Adrenal gland (tissue), 12 donors: ENCODE results near the gene HES4. TPM values are rescaled to one million over a fixed set of nuclear protein-coding genes. Genes with fewer than 3 reads are reported as not detected.

Experiments
- DNase-seq, 7 donors: peaks; one replicate each; pipeline ENCODE4 v3.0.0-alpha.2; 2019 to 2020
- H3K27ac ChIP-seq, 5 donors: fragments of 200-600 bp; sonication (generic) in 4 of 5; 1 replicate in 3 of 5; 2 replicates in 2 of 5; pipeline versions ENCODE4 v1.5.1 to v1.8.0; 2016 to 2020; ENCODE audit warnings: mild to moderate bottlenecking in 1 of 5
- H3K27me3 ChIP-seq: fragments of 200-600 bp; 2 replicates; pipeline ENCODE4 v1.8.0; 2021
- H3K36me3 ChIP-seq, 2 donors: fragments of 200-600 bp; replicated peaks in 1 of 2; 1 replicate in 1 of 2; 2 replicates in 1 of 2; pipeline versions ENCODE4 v1.5.1 to v1.8.0; 2018 to 2022
- H3K4me1 ChIP-seq, 2 donors: fragments of 200-600 bp; replicated peaks in 1 of 2; 1 replicate in 1 of 2; 2 replicates in 1 of 2; pipeline versions ENCODE4 v1.5.1 to v1.8.0; 2018 to 2021
- H3K4me3 ChIP-seq, 4 donors: fragments of 200-600 bp; sonication (generic) in 3 of 4; one replicate each; pipeline ENCODE4 v1.5.1; 2016 to 2018
- H3K9me3 ChIP-seq, 3 donors: fragments of 200-600 bp; sonication (generic) in 1 of 3; replicated peaks in 1 of 3; 1 replicate in 2 of 3; 2 replicates in 1 of 3; pipeline versions ENCODE4 v1.5.1 to v1.8.0; 2016 to 2021
- CTCF ChIP-seq, 6 experiments: fragments of 450-650 bp in 4 of 6; fragments of 200-600 bp in 2 of 6; sonication (generic) in 1 of 6; IDR thresholded peaks; 1 replicate in 5 of 6; 2 replicates in 1 of 6; pipeline versions ENCODE4 v1.5.1 to v1.8.0; 2016 to 2021; ENCODE audit warnings: antibody characterized with exemption in 6 of 6, mild to moderate bottlenecking in 2 of 6, moderate library complexity in 1 of 6
- POLR2A ChIP-seq, 2 donors: fragments of 450-650 bp; IDR thresholded peaks; one replicate each; pipeline ENCODE4 v1.6.1; 2017; ENCODE audit warnings: antibody characterized with exemption in 2 of 2, mild to moderate bottlenecking in 2 of 2, moderate library complexity in 1 of 2
- WGBS, 4 donors: extraction: QIAGEN DNeasy Blood & Tissue Kit in 2 of 4; methylation state at CpG; one replicate each; pipeline versions ENCODE4 v1.1.5 to v1.1.7; 2013 to 2017; 5-methylcytosine and 5-hydroxymethylcytosine counted together
- intact Hi-C, 2 donors: fragments of 100-400 bp; cut with DNase I; formaldehyde crosslinking; loops; one replicate each; pipeline versions ENCODE4 v1.14.1 to v1.15.0; 2022 to 2023
- polyA plus RNA-seq, 3 donors: library from polyadenylated mRNA; stranded (reverse); fragments of 200-250 nt in 2 of 3; fragments of 350-450 nt in 1 of 3; fragmentation: Illumina TruSeq in 1 of 3; extraction: RNeasy Lipid Tissue Mini Kit (QIAGEN cat#74804) in 1 of 3; gene quantifications; one replicate each; pipeline ENCODE4 v1.2.3, GENCODE V29; 2013 to 2014
- total RNA-seq, 9 donors: library from RNA; depleted of rRNA in 4 of 9; stranded (reverse); fragments of >200 nt in 4 of 9; fragments of 120-200 nt in 1 of 9; fragmentation: NEBNext Ultra II Directional in 1 of 9; extraction: Animal tissue kit (Norgen Biotek cat#: 25700) in 1 of 9; gene quantifications; one replicate each; pipeline versions ENCODE4 v1.1.0 to v1.2.4, GENCODE V29; 2013 to 2023
- donor health status: healthy with polysubstance abuse.
- donor health status: Bipolar disorder and iron deficiency.
- donor health status: DM: yes; HTN: yes; CAD: no.
- donor health status: DM: no; HTN: no; CAD: no.
- donor health status: DM: no; HTN: no; CAD: no.
- donor health status: DM: yes; HTN: yes; CAD: no.

HES4 gene
- total and polyA plus RNA-seq, 12 donors: 3.1 to 29.8 (median 6.4) TPM; not detected in 1

GRCh38 chr1:959731-960362 is 40.0 kb downstream of the HES4 start:
- no peak for TF ChIP-seq POLR2A (IDR thresholded peaks at IDR 0.05)
- no peak for TF ChIP-seq CTCF (IDR thresholded peaks at IDR 0.05)
- Histone ChIP-seq H3K4me3 (peak overlapping the region in 2 of 4 donors; percentile 34 to 99), H3K4me1 (peaks cover 17 to 20% of the 10 kb centered on the region in 2 donors), H3K27me3 (no peaks in the 10 kb centered on the region), H3K36me3 (peaks cover 0 to 21% of the 10 kb centered on the region in 2 donors), H3K9me3 (no peaks in the 10 kb centered on the region), H3K27ac (peak overlapping the region in 1 of 5 donors; percentile 45)
- intact Hi-C loops: no loop called here
- no peak for DNase-seq
- WGBS, 4 donors: 21 to 24% (median 24%) methylated on average over 19 to 57 of the region's 57 CpGs; no CpG with 5 or more reads in 1 of the 4 donors

- H3K4me1 ChIP-seq: peaks cover 17 to 20% of the 10 kb centered on the region in 2 donors
- no peak for TF ChIP-seq CTCF (IDR thresholded peaks at IDR 0.05)
- no peak for TF ChIP-seq POLR2A (IDR thresholded peaks at IDR 0.05)
- intact Hi-C loops: no loop called here
- no peaks in the 10 kb centered on the region for H3K27me3 ChIP-seq
- H3K36me3 ChIP-seq: peaks cover 0 to 29% of the 10 kb centered on the region in 2 donors
- peak; percentile 88 to 96 (median 93) for DNase-seq
- H3K4me3 ChIP-seq: peak within 1 kb of the TSS; percentile 19 to 99 (median 92)
- peak within 1 kb of the TSS in 2 of 5 donors; percentile 48 to 61 for H3K27ac ChIP-seq
- WGBS, 4 donors: 2 to 6% (median 4%) methylated on average over 22 to 101 of the region's 101 CpGs
- no peaks in the 10 kb centered on the region for H3K9me3 ChIP-seq
Observed at GRCh38 chr1:958823-959730, 40.8 kb downstream of the HES4 start, which contains the start of gene NOC2L. Gene NOC2L (minus strand): TSS chr1:959256. CDS start chr1:959240, 16 bp downstream.

GRCh38 chr1:956636-957035 is 43.3 kb downstream of the HES4 start:
- H3K4me1 ChIP-seq: peaks cover 17 to 20% of the 10 kb centered on the region in 2 donors

More at GRCh38 chr1:956636-957035, 43.3 kb downstream of the HES4 start:
- Histone ChIP-seq H3K4me3 (no peak overlapping the region), H3K36me3 (peaks cover 0 to 53% of the 10 kb centered on the region in 2 donors), H3K9me3 (no peaks in the 10 kb centered on the region), H3K27ac (no peak overlapping the region), H3K27me3 (no peaks in the 10 kb centered on the region)
- no peak for DNase-seq
- intact Hi-C loops: no loop called here
- no peak for TF ChIP-seq POLR2A (IDR thresholded peaks at IDR 0.05)
- no peak for TF ChIP-seq CTCF (IDR thresholded peaks at IDR 0.05)
- WGBS, 4 donors: 88 to 95% (median 94%) methylated on average over 4 to 11 of the region's 11 CpGs
